HG02943 (cell line): ENCODE data around the gene MAP4K1.
"Not testable (repeated sequence)": the region's sequence is repeated elsewhere in the genome, so short reads cannot be mapped to it uniquely, and the experiment has no call there.

Source experiments
- ATAC-seq: cut with Tn5 transposase; IDR thresholded peaks from one replicate; pipeline ENCODE4 v1.9.1; 2021; ENCODE audit warnings: mild to moderate bottlenecking, low read depth, moderate library complexity; ENCODE audit not compliant: unreplicated experiment

MAP4K1 gene

DNA sequence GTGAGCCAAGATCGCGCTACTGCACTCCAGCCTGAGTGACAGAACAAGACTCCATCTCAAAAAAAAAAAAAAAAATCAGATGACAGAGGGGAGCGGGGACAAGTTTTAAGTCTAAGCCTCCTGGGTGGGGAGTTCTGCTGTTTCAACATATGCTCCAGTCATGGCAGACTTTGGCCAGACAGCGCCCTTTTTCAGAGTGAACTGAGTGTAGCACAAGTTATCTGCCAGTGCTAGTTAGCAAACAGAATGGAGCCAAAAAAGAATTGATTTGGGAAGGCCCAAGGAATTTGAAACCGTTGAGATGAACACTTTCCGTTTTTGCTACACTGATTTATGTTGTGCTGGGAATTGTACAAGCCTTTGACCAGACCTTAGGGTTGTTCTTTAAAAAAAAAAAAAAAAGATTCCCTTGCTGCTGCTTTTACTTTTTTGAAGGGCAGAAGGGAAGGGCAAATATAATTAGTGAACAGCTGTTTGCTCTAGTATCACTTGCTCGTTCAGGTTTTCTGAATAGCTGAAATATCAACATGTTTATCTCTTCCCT is 35.3 kb upstream of the MAP4K1 start:
- no peak for ATAC-seq

DNA sequence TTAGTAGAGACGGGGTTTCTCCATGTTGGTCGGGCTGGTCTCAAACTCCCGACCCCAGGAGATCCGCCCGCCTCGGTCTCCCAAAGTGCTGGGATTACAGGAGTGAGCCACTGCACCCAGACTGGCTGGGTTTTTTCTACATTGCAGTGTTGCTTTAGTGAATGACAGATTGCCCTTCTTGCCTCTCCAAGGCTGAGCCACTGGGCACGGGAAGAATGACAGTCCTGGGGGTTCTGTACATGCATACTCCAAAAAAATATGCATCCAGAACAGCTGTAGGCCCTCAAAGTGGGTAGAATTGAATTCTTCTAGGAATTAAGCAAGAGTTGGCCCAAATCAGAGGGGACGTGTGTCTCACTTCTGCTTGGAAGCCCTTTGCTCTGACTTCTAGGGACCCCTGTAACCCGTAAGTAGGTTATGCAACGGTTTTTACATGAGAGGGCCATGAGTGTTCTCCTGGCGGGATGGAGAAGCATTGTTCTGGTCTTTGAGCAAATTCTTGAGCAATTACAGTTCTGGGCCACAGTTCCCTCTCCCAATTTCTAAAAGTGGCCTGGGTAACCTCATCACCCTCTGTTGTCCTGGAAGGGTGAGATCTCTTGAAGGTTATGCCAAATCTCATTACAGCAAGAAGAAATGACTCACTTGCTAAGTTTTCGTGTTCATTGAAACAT is 33.3 kb upstream of the MAP4K1 start:
- no peak for ATAC-seq

DNA sequence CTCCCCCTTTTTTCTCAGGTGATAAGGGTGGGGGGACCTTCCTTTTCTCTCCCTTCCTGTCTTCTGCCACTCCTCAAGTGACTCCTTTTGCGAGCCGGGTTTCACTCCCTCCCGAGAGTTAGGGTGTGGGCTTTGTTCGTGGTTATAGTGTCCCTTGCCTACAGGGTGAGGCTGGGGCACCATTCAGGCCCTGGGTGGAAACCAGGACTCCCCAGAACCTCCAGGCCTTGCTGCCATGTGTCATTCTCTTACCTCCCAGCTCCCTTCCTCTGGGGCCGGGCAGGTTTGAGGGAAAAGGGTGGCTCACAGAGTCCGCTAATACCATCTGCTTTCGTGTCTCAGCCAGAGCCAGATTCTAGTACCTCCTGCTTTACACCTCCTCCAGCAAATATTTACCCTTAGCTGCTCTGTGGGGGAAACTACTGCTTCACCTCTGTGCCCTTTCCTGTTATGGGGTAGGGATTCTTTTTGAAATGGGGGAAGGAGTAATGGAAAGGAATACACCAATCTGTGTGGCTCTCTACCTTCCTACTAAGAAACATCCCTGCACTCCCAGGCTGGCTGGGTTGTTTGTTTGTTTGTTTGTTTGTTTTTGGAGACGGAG is 32.5 kb upstream of the MAP4K1 start:
- ATAC-seq = no peak

DNA sequence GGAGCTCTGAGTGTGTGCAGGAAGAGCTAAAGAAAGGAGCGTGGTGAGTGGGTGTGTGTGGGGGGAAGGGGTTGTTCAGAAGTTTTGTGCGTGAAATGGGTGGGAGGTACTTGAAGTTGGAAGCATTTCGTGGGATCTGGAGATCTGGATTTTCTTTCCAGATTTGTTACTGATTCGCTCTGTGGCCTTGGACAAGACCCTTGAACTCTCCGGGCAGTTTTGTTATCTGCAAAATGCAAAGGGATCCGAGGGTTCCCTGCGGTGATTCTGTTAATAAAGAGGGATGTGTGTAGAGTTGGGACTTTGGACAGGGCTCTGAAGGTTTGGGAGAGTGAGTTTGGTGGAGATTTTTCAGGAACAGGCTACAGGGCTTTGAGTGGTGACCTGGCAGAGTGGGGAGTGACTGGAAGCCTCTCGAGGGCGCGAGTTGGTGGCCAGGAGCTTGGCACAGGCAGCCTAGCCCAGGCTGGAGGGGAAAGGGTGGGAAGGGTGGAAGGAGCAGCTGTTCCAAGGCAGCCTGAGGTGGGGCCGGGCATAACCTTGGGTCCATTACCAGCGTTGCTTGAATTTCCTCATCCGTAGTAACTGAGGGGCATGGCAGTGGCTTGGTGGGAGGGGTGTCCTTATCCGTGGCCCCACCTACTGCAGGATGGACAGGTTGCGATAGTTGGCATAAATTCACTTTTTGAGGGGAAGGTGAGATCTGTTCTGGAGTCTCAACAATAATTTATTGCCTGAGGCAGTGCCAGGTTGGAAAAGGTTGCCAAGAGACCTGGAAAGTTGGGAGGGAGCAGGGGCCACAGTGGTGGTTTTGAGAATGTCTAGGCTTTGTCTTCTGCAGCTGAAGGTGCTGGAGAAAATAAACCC is 31.8 kb upstream of the MAP4K1 start:
- ATAC-seq = no peak

DNA sequence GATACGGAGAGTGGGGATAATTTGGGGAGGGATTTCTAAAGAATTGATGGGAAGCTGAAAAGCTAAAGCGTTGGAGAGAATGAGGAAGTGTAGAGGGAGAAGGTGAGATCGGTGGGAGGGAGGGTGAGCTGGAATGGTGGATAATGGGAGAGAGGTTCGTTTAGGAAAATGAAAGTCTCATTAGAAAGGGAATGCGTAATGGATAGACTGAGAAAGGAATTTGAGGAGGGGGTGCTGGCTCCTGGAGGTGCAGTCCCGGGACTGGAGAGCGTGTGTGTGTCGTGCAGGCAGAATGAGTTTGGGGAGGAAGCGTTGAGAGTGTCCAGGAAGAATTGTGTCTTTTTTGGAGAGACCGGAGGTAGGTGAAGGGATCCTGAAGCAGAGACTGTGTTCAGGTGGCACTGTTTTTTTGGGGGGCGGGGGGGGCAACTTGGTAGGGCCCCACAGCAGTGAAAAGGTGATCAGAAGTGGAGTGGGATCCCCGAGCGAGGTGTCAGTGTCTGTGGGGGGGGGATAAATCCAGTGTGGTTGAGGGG is 31.1 kb upstream of the MAP4K1 start:
- no peak for ATAC-seq

DNA sequence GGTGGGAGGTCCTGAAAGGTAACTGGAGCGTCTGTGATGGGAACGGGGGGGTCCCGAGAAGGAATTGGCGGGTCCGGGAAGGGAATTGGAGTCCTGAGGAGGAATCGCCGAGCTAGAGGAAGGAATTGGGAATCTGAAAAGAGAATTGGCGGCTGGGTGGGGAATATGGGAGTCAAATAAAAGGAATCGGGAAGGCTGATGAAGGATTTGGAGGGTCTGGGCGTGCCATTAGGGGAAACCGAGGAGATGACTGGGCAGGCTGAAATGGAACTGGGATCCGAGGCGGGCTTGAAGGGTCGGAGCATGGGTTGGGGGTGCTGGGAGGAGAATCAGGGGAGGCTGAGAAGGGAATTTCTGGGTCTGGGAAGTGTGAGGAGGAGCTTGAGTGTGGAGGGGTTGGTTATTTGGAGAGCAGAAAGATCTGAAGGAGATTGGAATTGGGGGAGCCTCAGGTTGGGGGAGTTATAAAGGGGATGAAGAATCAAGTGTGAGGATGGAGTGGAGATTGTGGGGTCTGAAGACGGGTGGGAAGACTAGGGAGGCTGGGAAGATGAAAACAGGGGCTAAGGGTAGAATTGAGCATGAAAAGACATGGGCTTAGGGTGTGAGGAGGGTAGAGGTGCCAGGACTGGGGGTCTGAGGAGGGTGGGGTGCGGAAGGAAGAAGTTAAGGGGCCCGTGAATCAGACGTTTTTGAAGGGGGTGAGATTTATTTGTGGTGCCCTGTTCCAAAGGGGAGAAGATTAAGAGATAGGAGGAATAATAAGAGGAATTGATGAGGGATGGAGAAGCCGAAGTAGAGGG is 30.4 kb upstream of the MAP4K1 start:
- no peak for ATAC-seq

DNA sequence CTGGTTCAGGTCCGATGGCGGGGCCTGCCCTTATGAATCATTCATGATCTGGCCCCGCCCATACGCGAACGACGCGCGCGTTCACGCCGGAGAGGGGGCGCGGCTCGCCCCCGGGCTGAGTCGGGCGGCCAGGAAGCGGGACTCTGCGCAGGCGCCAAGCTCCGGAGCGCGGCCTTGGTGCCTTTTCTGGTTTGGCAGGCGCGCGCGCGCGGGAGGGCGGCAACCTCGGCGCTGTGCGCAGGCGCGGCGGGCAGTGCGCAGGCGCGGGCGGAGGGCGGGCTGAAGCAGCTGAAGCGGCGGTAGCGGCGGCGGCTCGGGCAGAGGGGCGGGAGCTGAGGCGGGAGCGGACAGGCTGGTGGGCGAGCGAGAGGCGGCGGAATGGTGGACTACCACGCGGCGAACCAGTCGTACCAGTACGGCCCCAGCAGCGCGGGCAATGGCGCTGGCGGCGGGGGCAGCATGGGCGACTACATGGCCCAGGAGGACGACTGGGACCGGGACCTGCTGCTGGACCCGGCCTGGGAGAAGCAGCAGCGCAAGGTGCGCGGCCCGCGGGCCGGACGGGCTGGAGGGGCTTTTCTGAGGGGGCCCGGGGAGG is 29.7 kb upstream of the MAP4K1 start, which contains the start of gene ACTN4:
Gene ACTN4 (plus strand): TSS at position 282 of the 598 bp plus-strand sequence. CDS start 97 bp downstream, at position 379.
- peak; percentile 80 for ATAC-seq

DNA sequence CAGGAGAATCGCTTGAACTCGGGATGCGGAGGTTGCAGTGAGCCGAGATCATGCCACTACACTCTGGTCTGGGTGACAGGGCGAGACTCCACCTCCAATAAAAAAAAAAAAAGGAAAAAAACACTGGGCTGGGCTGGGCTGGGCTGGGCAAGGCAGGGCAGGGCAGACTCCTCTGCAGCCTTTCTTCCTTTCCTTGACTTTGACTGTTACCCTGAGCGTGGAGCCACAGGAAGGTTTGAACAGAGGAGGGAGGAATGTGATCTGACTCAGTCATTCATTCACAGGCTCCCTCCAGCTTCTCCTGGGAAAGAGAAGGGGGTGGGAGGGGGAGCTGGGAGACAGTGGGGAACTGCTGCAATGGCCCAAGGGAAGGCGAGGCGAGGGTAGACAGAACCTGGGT is 27.0 kb upstream of the MAP4K1 start:
- ATAC-seq = no peak

DNA sequence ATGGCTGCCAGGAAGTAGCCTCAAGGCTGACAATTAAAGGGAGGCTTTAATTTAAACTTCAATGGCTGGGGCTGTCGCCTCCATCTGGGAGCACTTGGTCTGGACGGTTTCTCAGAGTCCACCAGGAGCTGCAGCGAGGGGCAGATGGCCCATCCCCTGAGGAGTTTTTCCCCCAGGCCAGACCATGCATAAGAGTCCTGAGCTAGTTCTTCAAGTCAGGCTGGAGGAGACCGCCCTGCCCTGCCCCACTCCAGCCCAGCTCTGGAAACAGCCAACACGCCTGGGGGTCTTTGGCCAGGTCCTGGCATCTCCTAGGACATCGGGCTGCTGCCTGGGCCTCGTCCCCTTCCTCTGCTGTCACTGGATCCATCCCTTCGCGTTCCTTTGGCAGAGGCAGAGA is 24.4 kb upstream of the MAP4K1 start:
- ATAC-seq = no peak

DNA sequence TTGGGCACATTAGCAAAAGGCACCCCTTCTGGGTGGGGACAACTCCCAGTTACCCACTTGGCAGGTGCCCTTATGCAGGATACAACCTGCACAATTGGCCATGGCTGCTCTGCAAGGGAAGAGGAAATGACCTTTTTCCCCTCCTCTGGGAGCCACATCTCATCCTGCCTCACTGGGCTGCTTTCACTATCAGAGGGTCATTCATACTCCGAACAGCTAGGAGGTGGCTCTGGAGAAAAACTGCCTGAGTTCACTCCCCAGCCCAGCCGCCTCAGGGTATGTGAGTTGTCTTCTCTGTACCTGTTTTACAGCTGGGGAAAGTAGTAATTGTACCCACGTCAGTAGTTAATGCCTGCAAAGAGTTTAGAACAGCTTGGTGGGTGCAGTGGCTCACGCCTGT is 22.6 kb upstream of the MAP4K1 start:
- no peak for ATAC-seq

DNA sequence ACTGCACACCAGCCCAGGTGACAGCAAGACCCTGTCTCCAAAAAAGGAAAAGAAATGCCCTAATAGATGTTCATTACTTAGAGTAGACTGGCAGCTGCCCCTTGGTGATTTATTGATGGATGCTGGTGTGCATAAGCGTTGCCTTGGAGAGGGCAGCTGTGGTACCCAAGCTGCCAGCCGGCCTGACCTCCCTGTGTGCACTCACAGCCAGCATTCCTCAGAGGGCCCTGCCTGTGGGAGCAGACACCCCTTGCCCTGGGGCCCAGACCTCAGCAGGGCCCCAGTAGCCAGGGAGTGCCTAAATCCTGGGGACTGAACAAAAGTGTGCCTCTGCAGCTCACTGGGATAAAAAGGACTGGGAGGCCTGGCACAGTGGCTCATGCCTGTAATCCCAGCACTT is 21.9 kb upstream of the MAP4K1 start:
- ATAC-seq = no peak

DNA sequence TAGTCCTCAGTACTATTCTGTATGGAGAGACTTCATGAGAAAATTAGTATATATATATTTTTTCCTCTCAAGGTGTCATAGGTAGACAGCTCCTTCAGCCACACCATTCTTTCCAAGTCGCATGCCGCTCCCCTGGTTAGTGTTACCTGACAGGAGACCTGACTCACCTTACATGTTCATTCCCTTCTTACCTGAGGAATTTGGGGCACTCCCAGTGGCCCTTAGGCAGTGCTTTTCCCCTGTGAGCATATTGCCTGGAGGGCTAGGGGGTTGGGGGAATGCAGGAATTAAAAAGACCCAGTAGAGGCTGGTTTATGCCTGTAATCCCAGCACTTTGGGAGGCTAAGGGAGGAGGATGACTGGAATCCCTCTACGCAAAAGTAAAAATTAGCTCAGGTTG is 20.7 kb upstream of the MAP4K1 start:
- no peak for ATAC-seq

DNA sequence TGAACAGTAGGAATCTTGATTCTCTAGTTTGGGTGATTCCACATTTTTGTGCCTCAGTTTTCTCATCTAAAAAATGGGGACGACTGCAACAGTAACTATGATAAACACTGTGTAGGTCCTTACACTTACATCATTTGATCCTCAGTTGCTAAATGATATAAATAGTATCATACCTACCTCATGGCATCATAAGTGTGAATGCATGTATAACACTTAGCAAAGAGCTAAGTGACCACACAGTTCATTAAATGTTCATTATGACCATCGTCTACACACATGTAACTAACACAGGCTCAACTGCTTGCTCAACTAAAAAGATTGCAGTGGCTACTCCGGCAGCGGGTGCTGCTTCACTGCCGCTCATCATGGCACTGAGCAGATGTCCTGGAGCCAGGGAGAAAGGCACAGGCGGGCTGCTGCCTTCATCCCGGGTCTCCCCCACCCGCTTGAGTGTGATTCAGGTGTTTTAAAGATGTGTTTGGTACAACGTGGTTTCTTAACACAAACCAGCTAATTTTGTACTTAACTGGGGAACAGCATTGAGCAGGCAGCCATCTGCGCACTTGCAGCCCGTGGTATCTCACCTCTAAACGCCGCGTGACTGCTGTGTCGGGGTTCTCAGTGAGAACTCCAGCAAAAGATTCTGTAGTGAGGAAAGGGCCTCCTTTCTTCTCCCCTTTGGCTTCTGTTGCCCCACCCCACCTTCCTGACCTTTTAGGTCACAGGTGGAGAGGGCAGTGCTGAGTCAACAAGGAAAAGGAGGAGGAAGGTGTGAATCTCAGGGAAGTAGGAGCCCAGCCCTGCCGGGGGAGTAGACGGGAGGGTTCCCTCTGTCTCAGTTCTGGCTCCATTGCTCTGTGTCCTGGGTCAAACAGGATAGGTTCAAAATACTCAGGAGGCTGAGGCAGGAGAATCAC is 18.0 kb upstream of the MAP4K1 start:
- no peak for ATAC-seq

DNA sequence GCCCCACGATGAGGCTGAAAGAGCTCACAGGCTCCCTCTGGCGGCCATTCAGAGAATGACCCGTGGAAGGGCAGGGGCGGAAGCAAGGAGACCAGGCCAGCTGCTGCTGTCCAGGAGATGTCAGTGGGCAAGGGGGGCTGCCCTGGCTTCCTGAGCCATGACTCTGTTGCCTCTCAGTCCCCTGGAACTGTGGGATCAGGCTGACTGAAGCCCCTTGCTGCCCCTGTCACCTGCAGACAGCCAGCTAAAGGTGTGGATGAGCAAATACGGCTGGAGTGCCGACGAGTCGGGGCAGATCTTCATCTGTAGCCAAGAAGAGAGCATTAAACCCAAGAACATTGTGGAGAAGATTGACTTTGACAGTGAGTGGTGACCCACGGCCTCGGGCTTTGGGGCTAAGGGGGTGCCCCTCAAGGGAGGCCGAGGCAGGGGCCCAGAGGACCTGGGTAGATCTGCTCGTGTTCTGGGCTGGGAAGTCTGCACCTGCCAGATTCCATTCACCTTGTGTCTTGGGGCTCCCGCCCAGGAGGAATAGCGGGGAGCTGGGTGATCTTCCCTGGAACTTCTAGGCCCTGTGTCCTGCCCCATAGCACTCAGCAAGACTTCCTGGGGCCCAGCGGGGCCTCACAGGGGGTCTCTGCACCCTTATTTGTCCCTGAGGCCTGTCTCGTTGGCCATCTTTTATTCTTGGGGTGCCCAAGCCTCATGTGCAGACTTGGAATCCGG is 17.2 kb upstream of the MAP4K1 start:
- ATAC-seq = no peak

DNA sequence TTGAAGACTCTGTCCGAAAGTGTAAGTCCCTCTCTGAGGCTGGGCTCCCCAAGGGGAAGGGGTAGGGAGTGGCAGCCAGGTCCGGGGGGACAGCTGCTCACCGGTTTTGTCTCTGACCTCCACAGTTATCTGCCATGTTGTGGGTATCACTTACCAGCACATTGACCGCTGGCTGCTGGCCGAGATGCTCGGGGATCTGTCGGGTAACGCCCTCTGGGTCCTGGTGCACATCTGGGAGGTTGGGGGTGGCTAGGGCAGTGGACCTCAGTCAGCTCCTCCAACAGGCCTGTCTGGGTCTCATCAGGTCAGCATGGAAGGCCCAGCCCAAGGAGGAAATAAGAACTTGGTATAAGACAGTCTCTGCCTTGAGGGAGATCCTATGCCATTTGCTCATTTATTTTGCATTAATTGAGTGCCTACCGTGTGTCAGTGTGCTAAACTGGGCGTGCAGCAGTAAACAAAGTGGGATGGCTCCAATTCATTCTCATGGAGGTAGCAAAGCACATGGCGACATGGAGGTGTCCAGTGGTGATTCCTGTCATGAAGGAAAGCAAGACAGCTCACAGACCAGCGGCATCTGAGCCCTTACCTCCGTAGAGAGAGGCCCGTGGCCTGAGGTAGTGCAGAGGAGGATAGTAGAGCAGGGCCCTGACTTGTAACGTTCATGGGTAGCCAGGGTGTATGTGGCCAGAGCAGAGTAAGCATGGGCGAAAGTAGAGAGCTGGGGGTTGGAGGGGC is 14.9 kb upstream of the MAP4K1 start:
- no peak for ATAC-seq

DNA sequence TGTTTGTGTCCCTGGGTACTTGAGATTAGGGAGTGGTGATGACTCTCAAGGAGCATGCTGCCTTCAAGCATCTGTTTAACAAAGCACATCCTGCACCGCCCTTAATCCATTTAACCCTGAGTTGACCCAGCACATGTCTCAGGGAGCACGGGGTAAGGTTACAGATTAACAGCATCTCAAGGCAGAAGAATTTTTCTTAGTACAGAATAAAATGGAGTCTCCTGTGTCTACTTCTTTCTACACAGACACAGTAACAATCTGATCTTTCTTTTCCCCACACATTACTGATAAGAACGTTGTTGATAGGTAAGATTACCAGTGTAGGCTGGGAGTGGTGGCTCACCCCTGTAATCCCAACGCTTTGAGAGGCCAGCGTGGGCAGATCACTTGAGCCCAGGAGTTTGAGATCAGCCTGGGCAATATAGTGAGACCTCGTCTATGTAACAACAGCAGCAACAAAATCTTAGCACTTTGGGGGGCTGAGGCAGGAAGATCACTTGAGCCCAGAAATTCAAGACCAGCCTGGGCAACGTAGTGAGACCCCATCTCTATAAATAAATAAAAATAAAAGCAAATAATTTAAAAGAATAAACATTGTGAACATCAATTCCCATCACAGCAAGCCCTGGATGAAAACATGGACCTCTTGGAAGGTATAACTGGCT is 14.2 kb upstream of the MAP4K1 start:
- ATAC-seq = not testable (repeated sequence)

DNA sequence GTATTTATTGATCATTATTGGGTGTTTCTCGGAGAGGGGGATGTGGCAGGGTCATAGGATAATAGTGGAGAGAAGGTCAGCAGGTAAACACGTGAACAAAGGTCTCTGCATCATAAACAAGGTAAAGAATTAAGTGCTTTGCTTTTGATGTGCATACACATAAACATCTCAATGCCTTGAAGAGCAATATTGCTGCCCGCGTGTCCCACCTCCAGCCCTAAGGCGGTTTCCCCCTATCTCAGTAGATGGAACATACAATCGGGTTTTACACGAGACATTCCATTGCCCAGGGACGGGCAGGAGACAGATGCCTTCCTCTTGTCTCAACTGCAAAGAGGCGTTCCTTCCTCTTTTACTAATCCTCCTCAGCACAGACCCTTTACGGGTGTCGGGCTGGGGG is 13.5 kb upstream of the MAP4K1 start:
- ATAC-seq = not testable (repeated sequence)
